Body of pancreas (tissue), 4 donors: ENCODE results near the gene CRYZL1.

ENCODE experiments used
- CTCF ChIP-seq, 7 experiments: fragments of 450-650 bp in 4 of 7; fragments of 200-600 bp in 3 of 7; sonication (generic) in 3 of 7; IDR thresholded peaks; one replicate each; pipeline ENCODE4 v1.5.1; 2016 to 2019; ENCODE audit warnings: antibody characterized with exemption in 7 of 7
- POLR2A ChIP-seq, 3 donors: fragments of 450-650 bp; IDR thresholded peaks; one replicate each; pipeline ENCODE4 v1.6.1; 2016; ENCODE audit warnings: antibody characterized with exemption in 3 of 3, mild to moderate bottlenecking in 2 of 3

- TF ChIP-seq CTCF (IDR thresholded peaks at IDR 0.05) (no peak), POLR2A (IDR thresholded peaks at IDR 0.05) (no peak)
These were observed 73.1 kb downstream of the CRYZL1 start for GRCh38 chr21:33568448-33568847.
